ENCODE results near the gene PACSIN3. TPM values are rescaled to one million over a fixed set of nuclear protein-coding genes. Genes with fewer than 3 reads are reported as not detected.
"Not testable (repeated sequence)": the region's sequence is repeated elsewhere in the genome, so short reads cannot be mapped to it uniquely, and the experiment has no call there.

PACSIN3 gene
- total and polyA plus RNA-seq, 2 donors (not counting 3 experiments of a cell fraction or from before 2014, with no cell fraction given), result 15.2 to 27.2 TPM

DNA sequence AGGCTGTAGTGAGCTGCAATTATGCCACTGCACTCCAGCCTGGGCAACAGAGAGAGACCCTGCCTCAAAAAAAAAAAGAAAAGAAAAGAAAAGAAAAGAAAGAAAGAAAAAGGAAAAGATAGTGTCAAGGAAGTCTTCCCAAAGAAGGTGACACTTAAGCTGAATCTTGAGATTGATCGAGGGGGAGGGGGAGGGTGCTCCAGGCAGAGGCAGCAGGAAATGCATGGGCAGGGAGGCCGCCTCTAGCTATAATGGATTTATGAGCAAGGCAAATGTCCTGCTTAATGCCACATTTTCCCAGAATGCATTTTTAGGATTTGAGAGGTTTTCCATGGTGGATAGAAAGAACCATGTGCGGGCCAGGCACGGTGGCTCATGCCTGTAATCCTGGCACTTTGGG, 14.8 kb upstream of the PACSIN3 start:
- FAIRE-seq (no peak), DNase-seq (ENCODE audit: low read depth, low spot score) (no peak)
- H3K36me3 ChIP-seq (ENCODE audit: control insufficient read depth in 2 of 2, extremely low read depth in 1 of 2, insufficient read depth in 2 of 2, low read length in 2 of 2), result no peaks in the 10 kb centered on the region
- H3K4me3 ChIP-seq (replicated peaks in 1 of 3; ENCODE audit: insufficient read depth in 1 of 3, low read depth in 1 of 3, low read length in 3 of 3), result no peak overlapping the region
- no peaks in the 10 kb centered on the region for H3K9me1 ChIP-seq (replicated peaks; ENCODE audit: control insufficient read depth, extremely low read depth, insufficient read depth, low read length)
- dilution Hi-C loops (cut with MboI; ENCODE audit: extremely low pct_ligation_motif_present, low sequenced_read_pairs) (no loop called here), intact Hi-C loops (cut with micrococcal nuclease) (no loop called here)
- no TSS peak for BruUV-seq (replicated peaks)
- H3K79me2 ChIP-seq (ENCODE audit: control insufficient read depth, insufficient read depth, low read length), result no peaks in the 10 kb centered on the region
- no peaks in the 10 kb centered on the region for H3K9me3 ChIP-seq (replicated peaks; ENCODE audit: control insufficient read depth, insufficient read depth, low read length)
- H4K20me1 ChIP-seq (replicated peaks; ENCODE audit: control insufficient read depth, extremely low read depth, insufficient read depth, low read length), result no peaks in the 10 kb centered on the region
- ChIA-PET CTCF (interaction anchor here (1.8 kb wide), 2 partner anchors 14 to 33 kb away, joined by 4 to 9 read pairs; no protein-coding TSS in a partner anchor), POLR2A (no interaction called here)
- no peak overlapping the region for H3K9ac ChIP-seq (replicated peaks; ENCODE audit: extremely low read depth, insufficient read depth, low read length)
- TF ChIP-seq POLR2AphosphoS5 (IDR thresholded peaks at IDR 0.05; ENCODE audit: insufficient read depth, low read depth, low read length) (no peak), POLR2A (IDR thresholded peaks at IDR 0.05; ENCODE audit: low read depth, low read length) (no peak), JUN (IDR thresholded peaks at IDR 0.05; ENCODE audit: borderline replicate concordance, insufficient read depth, insufficient read length, low read depth) (no peak)
- TF ChIP-seq, protein P1, sequence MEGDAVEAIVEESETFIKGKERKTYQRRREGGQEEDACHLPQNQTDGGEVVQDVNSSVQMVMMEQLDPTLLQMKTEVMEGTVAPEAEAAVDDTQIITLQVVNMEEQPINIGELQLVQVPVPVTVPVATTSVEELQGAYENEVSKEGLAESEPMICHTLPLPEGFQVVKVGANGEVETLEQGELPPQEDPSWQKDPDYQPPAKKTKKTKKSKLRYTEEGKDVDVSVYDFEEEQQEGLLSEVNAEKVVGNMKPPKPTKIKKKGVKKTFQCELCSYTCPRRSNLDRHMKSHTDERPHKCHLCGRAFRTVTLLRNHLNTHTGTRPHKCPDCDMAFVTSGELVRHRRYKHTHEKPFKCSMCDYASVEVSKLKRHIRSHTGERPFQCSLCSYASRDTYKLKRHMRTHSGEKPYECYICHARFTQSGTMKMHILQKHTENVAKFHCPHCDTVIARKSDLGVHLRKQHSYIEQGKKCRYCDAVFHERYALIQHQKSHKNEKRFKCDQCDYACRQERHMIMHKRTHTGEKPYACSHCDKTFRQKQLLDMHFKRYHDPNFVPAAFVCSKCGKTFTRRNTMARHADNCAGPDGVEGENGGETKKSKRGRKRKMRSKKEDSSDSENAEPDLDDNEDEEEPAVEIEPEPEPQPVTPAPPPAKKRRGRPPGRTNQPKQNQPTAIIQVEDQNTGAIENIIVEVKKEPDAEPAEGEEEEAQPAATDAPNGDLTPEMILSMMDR (IDR thresholded peaks at IDR 0.05; ENCODE audit: extremely low read depth in 1 of 2, insufficient read depth in 1 of 2, low read depth in 1 of 2, low read length in 2 of 2), result no peak
- no peak overlapping the region for H2AFZ ChIP-seq (ENCODE audit: low read depth, low read length)
- no peak overlapping the region for H3K4me2 ChIP-seq (ENCODE audit: insufficient read depth, low read length)
- H3K4me1 ChIP-seq (ENCODE audit: control insufficient read depth, extremely low read depth, insufficient read depth, low read length), result no peaks in the 10 kb centered on the region
- no peak overlapping the region for H3K27ac ChIP-seq (ENCODE audit: insufficient read depth, low read depth, low read length)
- H3K27me3 ChIP-seq (ENCODE audit: control insufficient read depth in 2 of 2, insufficient read depth in 2 of 2, low read length in 2 of 2), result peaks cover 0 to 13% of the 10 kb centered on the region in 2 experiments

DNA sequence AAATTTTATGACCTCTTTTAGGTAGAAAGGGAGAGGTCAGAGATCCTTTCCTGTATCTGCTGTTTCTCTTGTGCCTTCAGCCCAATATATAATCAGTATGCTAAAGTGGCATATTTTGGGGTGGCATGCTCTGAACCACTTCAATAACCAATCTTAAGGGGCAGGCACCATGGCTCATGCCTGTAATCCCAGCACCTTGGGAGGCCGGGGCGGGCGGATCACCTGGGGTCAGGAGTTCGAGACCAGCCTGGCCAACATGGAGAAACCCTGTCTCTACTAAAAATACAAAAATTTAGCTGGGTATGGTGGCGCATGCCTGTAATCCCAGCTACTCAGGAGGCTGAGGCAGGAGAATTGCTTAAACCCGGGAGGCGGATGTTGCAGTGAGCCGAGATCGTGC, 11.9 kb upstream of the PACSIN3 start:
- H3K4me1 ChIP-seq (ENCODE audit: control insufficient read depth, extremely low read depth, insufficient read depth, low read length); H3K4me2 ChIP-seq (ENCODE audit: insufficient read depth, low read length); H3K36me3 ChIP-seq (ENCODE audit: control insufficient read depth in 2 of 2, extremely low read depth in 1 of 2, insufficient read depth in 2 of 2, low read length in 2 of 2); H3K9me1 ChIP-seq (replicated peaks; ENCODE audit: control insufficient read depth, extremely low read depth, insufficient read depth, low read length); H3K9me3 ChIP-seq (replicated peaks; ENCODE audit: control insufficient read depth, insufficient read depth, low read length); DNase-seq (ENCODE audit: low read depth, low spot score); BruUV-seq (replicated peaks); H3K9ac ChIP-seq (replicated peaks; ENCODE audit: extremely low read depth, insufficient read depth, low read length); H3K79me2 ChIP-seq (ENCODE audit: control insufficient read depth, insufficient read depth, low read length); H3K4me3 ChIP-seq (replicated peaks in 1 of 3; ENCODE audit: insufficient read depth in 1 of 3, low read depth in 1 of 3, low read length in 3 of 3); intact Hi-C loops (cut with micrococcal nuclease); POLR2A ChIA-PET; H2AFZ ChIP-seq (ENCODE audit: low read depth, low read length); FAIRE-seq; H3K27ac ChIP-seq (ENCODE audit: insufficient read depth, low read depth, low read length); dilution Hi-C loops (cut with MboI; ENCODE audit: extremely low pct_ligation_motif_present, low sequenced_read_pairs); CTCF ChIA-PET; H4K20me1 ChIP-seq (replicated peaks; ENCODE audit: control insufficient read depth, extremely low read depth, insufficient read depth, low read length): not testable (repeated sequence)
- H3K27me3 ChIP-seq (ENCODE audit: control insufficient read depth in 2 of 2, insufficient read depth in 2 of 2, low read length in 2 of 2), result peaks cover 0 to 13% of the 10 kb centered on the region in 2 experiments

Data from endothelial cell of umbilical vein (primary cell).